ENCODE measurements around the gene SEC14L5.

Gene SEC14L5

GRCh38 chr16:4968879-4969483 lies 10.9 kb downstream of the SEC14L5 start:
- Mint-ChIP-seq H3K4me3 (no peak overlapping the region), H3K27me3 (peaks cover 36% of the 10 kb centered on the region), H3K36me3 (ENCODE audit: insufficient read depth) (no peaks in the 10 kb centered on the region), H3K27ac (ENCODE audit: low read depth) (no peak overlapping the region), H3K9me3 (no peaks in the 10 kb centered on the region), H3K4me1 (no peaks in the 10 kb centered on the region)
- ATAC-seq (replicated peaks; ENCODE audit: extremely low read depth, poor library complexity, severe bottlenecking) (no peak), DNase-seq (ENCODE audit: low spot score in 2 of 2) (no peak)

- ATAC-seq (replicated peaks; ENCODE audit: extremely low read depth, poor library complexity, severe bottlenecking) (no peak), DNase-seq (ENCODE audit: low spot score in 2 of 2) (no peak)
- Mint-ChIP-seq H3K27me3 (peaks cover 36% of the 10 kb centered on the region), H3K4me1 (no peaks in the 10 kb centered on the region), H3K9me3 (no peaks in the 10 kb centered on the region), H3K36me3 (ENCODE audit: insufficient read depth) (peaks cover 1% of the 10 kb centered on the region), H3K4me3 (no peak overlapping the region), H3K27ac (ENCODE audit: low read depth) (no peak overlapping the region)
These were observed 11.9 kb downstream of the SEC14L5 start for GRCh38 chr16:4970010-4970409.

GRCh38 chr16:4972938-4973587 lies 14.9 kb downstream of the SEC14L5 start:
- Mint-ChIP-seq H3K4me3 (no peak overlapping the region), H3K9me3 (no peaks in the 10 kb centered on the region), H3K27ac (ENCODE audit: low read depth) (no peak overlapping the region), H3K4me1 (no peaks in the 10 kb centered on the region), H3K27me3 (peaks cover 46% of the 10 kb centered on the region), H3K36me3 (ENCODE audit: insufficient read depth) (peaks cover 3% of the 10 kb centered on the region)
- ATAC-seq (replicated peaks; ENCODE audit: extremely low read depth, poor library complexity, severe bottlenecking) (no peak), DNase-seq (ENCODE audit: low spot score in 2 of 2) (no peak)

- DNase-seq (ENCODE audit: low spot score in 2 of 2) (no peak), ATAC-seq (replicated peaks; ENCODE audit: extremely low read depth, poor library complexity, severe bottlenecking) (no peak)
- H3K27me3 Mint-ChIP-seq: peaks cover 51% of the 10 kb centered on the region
- peaks cover 3% of the 10 kb centered on the region for H3K36me3 Mint-ChIP-seq (ENCODE audit: insufficient read depth)
- no peak overlapping the region for H3K27ac Mint-ChIP-seq (ENCODE audit: low read depth)
- H3K4me3 Mint-ChIP-seq: no peak overlapping the region
- H3K9me3 Mint-ChIP-seq: no peaks in the 10 kb centered on the region
- H3K4me1 Mint-ChIP-seq: no peaks in the 10 kb centered on the region
These were observed 17.9 kb downstream of the SEC14L5 start for GRCh38 chr16:4976079-4976478.

- peaks cover 50% of the 10 kb centered on the region for H3K27me3 Mint-ChIP-seq
- DNase-seq (ENCODE audit: low spot score in 2 of 2): no peak
- peaks cover 3% of the 10 kb centered on the region for H3K36me3 Mint-ChIP-seq (ENCODE audit: insufficient read depth)
- H3K9me3 Mint-ChIP-seq: no peaks in the 10 kb centered on the region
- ATAC-seq (replicated peaks; ENCODE audit: extremely low read depth, poor library complexity, severe bottlenecking): no peak
- no peak overlapping the region for H3K4me3 Mint-ChIP-seq
- no peak overlapping the region for H3K27ac Mint-ChIP-seq (ENCODE audit: low read depth)
- H3K4me1 Mint-ChIP-seq: no peaks in the 10 kb centered on the region
These were observed 18.5 kb downstream of the SEC14L5 start for GRCh38 chr16:4976611-4977145.

- ATAC-seq (replicated peaks; ENCODE audit: extremely low read depth, poor library complexity, severe bottlenecking) (no peak), DNase-seq (ENCODE audit: low spot score in 2 of 2) (no peak)
- H3K4me3 Mint-ChIP-seq: no peak overlapping the region
- peaks cover 3% of the 10 kb centered on the region for H3K36me3 Mint-ChIP-seq (ENCODE audit: insufficient read depth)
- peaks cover 40% of the 10 kb centered on the region for H3K27me3 Mint-ChIP-seq
- no peaks in the 10 kb centered on the region for H3K9me3 Mint-ChIP-seq
- H3K27ac Mint-ChIP-seq (ENCODE audit: low read depth): no peak overlapping the region
- H3K4me1 Mint-ChIP-seq: no peaks in the 10 kb centered on the region
These were observed 21.0 kb downstream of the SEC14L5 start for GRCh38 chr16:4979164-4979563.

GRCh38 chr16:4979736-4980660 lies 21.9 kb downstream of the SEC14L5 start:
- Mint-ChIP-seq H3K27me3 (peaks cover 40% of the 10 kb centered on the region), H3K4me3 (no peak overlapping the region), H3K9me3 (no peaks in the 10 kb centered on the region), H3K27ac (ENCODE audit: low read depth) (no peak overlapping the region), H3K36me3 (ENCODE audit: insufficient read depth) (peaks cover 2% of the 10 kb centered on the region), H3K4me1 (no peaks in the 10 kb centered on the region)
- DNase-seq (ENCODE audit: low spot score in 2 of 2) (no peak), ATAC-seq (replicated peaks; ENCODE audit: extremely low read depth, poor library complexity, severe bottlenecking) (no peak)

- Mint-ChIP-seq H3K36me3 (ENCODE audit: insufficient read depth) (peaks cover 2% of the 10 kb centered on the region), H3K27me3 (peaks cover 33% of the 10 kb centered on the region), H3K27ac (ENCODE audit: low read depth) (no peak overlapping the region), H3K4me3 (no peak overlapping the region), H3K4me1 (no peaks in the 10 kb centered on the region), H3K9me3 (no peaks in the 10 kb centered on the region)
- ATAC-seq (replicated peaks; ENCODE audit: extremely low read depth, poor library complexity, severe bottlenecking) (no peak), DNase-seq (ENCODE audit: low spot score in 2 of 2) (no peak)
These were observed 22.6 kb downstream of the SEC14L5 start for GRCh38 chr16:4980691-4981090.

- ATAC-seq (replicated peaks; ENCODE audit: extremely low read depth, poor library complexity, severe bottlenecking) (no peak), DNase-seq (ENCODE audit: low spot score in 2 of 2) (no peak)
- H3K4me1 Mint-ChIP-seq: no peaks in the 10 kb centered on the region
- no peak overlapping the region for H3K4me3 Mint-ChIP-seq
- H3K27ac Mint-ChIP-seq (ENCODE audit: low read depth): no peak overlapping the region
- no peaks in the 10 kb centered on the region for H3K9me3 Mint-ChIP-seq
- H3K36me3 Mint-ChIP-seq (ENCODE audit: insufficient read depth): no peaks in the 10 kb centered on the region
- peaks cover 37% of the 10 kb centered on the region for H3K27me3 Mint-ChIP-seq
These were observed 23.3 kb downstream of the SEC14L5 start for GRCh38 chr16:4981473-4981872.

- H3K36me3 Mint-ChIP-seq (ENCODE audit: insufficient read depth): no peaks in the 10 kb centered on the region
- no peak overlapping the region for H3K27ac Mint-ChIP-seq (ENCODE audit: low read depth)
- no peaks in the 10 kb centered on the region for H3K4me1 Mint-ChIP-seq
- no peaks in the 10 kb centered on the region for H3K9me3 Mint-ChIP-seq
- no peak for ATAC-seq (replicated peaks; ENCODE audit: extremely low read depth, poor library complexity, severe bottlenecking)
- peaks cover 45% of the 10 kb centered on the region for H3K27me3 Mint-ChIP-seq
- no peak for DNase-seq (ENCODE audit: low spot score in 2 of 2)
- H3K4me3 Mint-ChIP-seq: no peak overlapping the region
These were observed 24.1 kb downstream of the SEC14L5 start for GRCh38 chr16:4982056-4982867.

- ATAC-seq (replicated peaks; ENCODE audit: extremely low read depth, poor library complexity, severe bottlenecking) (no peak), DNase-seq (ENCODE audit: low spot score in 2 of 2) (no peak)
- peaks cover 51% of the 10 kb centered on the region for H3K27me3 Mint-ChIP-seq
- H3K4me1 Mint-ChIP-seq: peaks cover 7% of the 10 kb centered on the region
- no peak overlapping the region for H3K27ac Mint-ChIP-seq (ENCODE audit: low read depth)
- H3K9me3 Mint-ChIP-seq: no peaks in the 10 kb centered on the region
- no peak overlapping the region for H3K4me3 Mint-ChIP-seq
- no peaks in the 10 kb centered on the region for H3K36me3 Mint-ChIP-seq (ENCODE audit: insufficient read depth)
These were observed 26.3 kb downstream of the SEC14L5 start for GRCh38 chr16:4984174-4984990.
